Endothelial cell of umbilical vein (primary cell): Measurements from ENCODE around the gene XPNPEP2.

ENCODE experiments used
- EZH2 ChIP-seq: IDR thresholded peaks from 2 replicates; pipeline ENCODE4 v1.6.1; 2012; ENCODE audit warnings: borderline replicate concordance, low read depth, mild to moderate bottlenecking, moderate library complexity, low read length, inconsistent platforms; ENCODE audit not compliant: severe bottlenecking
- POLR2A ChIP-seq: IDR thresholded peaks from 2 replicates; pipeline ENCODE4 v1.6.1; 2012; ENCODE audit warnings: low read depth, mild to moderate bottlenecking, control low read depth, low read length
- TF ChIP-seq, protein P1 (sequence below), 2 donors: IDR thresholded peaks; 1 replicate in 1 of 2; 2 replicates in 1 of 2; pipeline ENCODE4 v1.5.1; 2011; ENCODE audit warnings: low read length in 2 of 2, mild to moderate bottlenecking in 2 of 2, moderate library complexity in 2 of 2, control low read depth in 1 of 2, inconsistent platforms in 1 of 2, low read depth in 1 of 2; ENCODE audit not compliant: insufficient read depth in 1 of 2; ENCODE audit errors: extremely low read depth in 1 of 2
- TF ChIP-seq, protein P2 (sequence below): IDR thresholded peaks from 2 replicates; pipeline ENCODE4 v1.6.1; 2011; ENCODE audit not compliant: insufficient read depth, insufficient read length

DNA sequence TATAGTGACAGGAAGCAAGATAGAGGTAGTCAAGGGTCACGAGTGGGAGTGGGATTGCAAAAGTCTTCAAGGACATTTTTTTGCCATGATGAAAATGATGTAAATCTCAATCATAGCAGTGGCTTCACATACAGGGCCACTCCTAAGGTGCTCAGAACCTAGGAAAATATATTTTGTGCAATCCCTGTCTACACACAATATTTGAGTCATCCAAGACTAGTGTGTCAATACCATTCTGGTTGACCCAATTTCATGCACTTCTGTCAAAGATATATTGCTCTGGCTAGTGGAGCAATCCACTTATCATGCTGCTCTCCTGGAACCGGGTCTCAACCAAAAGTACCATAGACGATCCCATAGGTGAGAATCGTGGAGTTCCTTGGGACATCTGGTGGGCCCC, 24.2 kb upstream of the XPNPEP2 start:
- TF ChIP-seq, protein P1, sequence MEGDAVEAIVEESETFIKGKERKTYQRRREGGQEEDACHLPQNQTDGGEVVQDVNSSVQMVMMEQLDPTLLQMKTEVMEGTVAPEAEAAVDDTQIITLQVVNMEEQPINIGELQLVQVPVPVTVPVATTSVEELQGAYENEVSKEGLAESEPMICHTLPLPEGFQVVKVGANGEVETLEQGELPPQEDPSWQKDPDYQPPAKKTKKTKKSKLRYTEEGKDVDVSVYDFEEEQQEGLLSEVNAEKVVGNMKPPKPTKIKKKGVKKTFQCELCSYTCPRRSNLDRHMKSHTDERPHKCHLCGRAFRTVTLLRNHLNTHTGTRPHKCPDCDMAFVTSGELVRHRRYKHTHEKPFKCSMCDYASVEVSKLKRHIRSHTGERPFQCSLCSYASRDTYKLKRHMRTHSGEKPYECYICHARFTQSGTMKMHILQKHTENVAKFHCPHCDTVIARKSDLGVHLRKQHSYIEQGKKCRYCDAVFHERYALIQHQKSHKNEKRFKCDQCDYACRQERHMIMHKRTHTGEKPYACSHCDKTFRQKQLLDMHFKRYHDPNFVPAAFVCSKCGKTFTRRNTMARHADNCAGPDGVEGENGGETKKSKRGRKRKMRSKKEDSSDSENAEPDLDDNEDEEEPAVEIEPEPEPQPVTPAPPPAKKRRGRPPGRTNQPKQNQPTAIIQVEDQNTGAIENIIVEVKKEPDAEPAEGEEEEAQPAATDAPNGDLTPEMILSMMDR (IDR thresholded peaks at IDR 0.05; ENCODE audit: extremely low read depth in 1 of 2, insufficient read depth in 1 of 2, low read depth in 1 of 2, low read length in 2 of 2) = no peak
- no peak for TF ChIP-seq POLR2A
- no peak for TF ChIP-seq EZH2
- TF ChIP-seq, protein P2, sequence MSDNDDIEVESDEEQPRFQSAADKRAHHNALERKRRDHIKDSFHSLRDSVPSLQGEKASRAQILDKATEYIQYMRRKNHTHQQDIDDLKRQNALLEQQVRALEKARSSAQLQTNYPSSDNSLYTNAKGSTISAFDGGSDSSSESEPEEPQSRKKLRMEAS = no peak
